ENCODE results near the gene FCF1. TPM values are rescaled to one million over a fixed set of nuclear protein-coding genes. Genes with fewer than 3 reads are reported as not detected.
A peak's percentile ranks its signal among the peaks of the same experiment; 100 is the strongest.

FCF1 gene
- total and polyA plus RNA-seq, 9 donors = 19.8 to 60.8 (median 43.1) TPM

- no peak for DNase-seq
- Histone ChIP-seq H3K27ac (no peak overlapping the region), H3K4me3 (no peak overlapping the region), H3K9me3 (no peaks in the 10 kb centered on the region), H3K27me3 (no peaks in the 10 kb centered on the region), H3K36me3 (no peaks in the 10 kb centered on the region), H3K4me1 (ENCODE audit: insufficient read depth) (peaks cover 4% of the 10 kb centered on the region)
- TF ChIP-seq EP300 (IDR thresholded peaks at IDR 0.05) (no peak), POLR2A (IDR thresholded peaks at IDR 0.05) (no peak), CTCF (IDR thresholded peaks at IDR 0.05) (no peak)
- WGBS, 3 donors = 95 to 97% (median 97%) methylated on average over 4 of the region's 4 CpGs
- intact Hi-C loops (cut with DNase I) = loop anchor here in 1 of 4 donors (5.0 kb wide), 1 partner anchor 36 kb away; no protein-coding TSS in a partner anchor
Observed at GRCh38 chr14:74698465-74698864, 14.5 kb upstream of the FCF1 start.

GRCh38 chr14:74702293-74702692, 10.7 kb upstream of the FCF1 start:
- no peaks in the 10 kb centered on the region for H3K9me3 ChIP-seq
- H3K4me3 ChIP-seq = no peak overlapping the region
- no peak for TF ChIP-seq EP300 (IDR thresholded peaks at IDR 0.05)
- no peak for TF ChIP-seq POLR2A (IDR thresholded peaks at IDR 0.05)
- no peak for TF ChIP-seq CTCF (IDR thresholded peaks at IDR 0.05)
- no peaks in the 10 kb centered on the region for H3K36me3 ChIP-seq
- intact Hi-C loops (cut with DNase I) = loop anchor here in 2 of 4 donors (10.0 kb wide), 2 partner anchors 47 to 87 kb away; partner anchors contain the start of gene LTBP2 (in 1 of the 2)
- no peaks in the 10 kb centered on the region for H3K27me3 ChIP-seq
- H3K4me1 ChIP-seq (ENCODE audit: insufficient read depth) = peaks cover 11% of the 10 kb centered on the region
- 91 to 100% (median 99%) methylated on average over 2 of the region's 2 CpGs for WGBS, 3 donors
- no peak for DNase-seq
- no peak overlapping the region for H3K27ac ChIP-seq

GRCh38 chr14:74703043-74703442, 9.9 kb upstream of the FCF1 start:
- H3K4me1 ChIP-seq (ENCODE audit: insufficient read depth) = peaks cover 11% of the 10 kb centered on the region
- intact Hi-C loops (cut with DNase I) = loop anchor here in 2 of 4 donors (10.0 kb wide), 2 partner anchors 48 to 88 kb away; partner anchors contain the start of gene LTBP2 (in 1 of the 2)
- TF ChIP-seq CTCF (IDR thresholded peaks at IDR 0.05) = no peak
- TF ChIP-seq EP300 (IDR thresholded peaks at IDR 0.05) = no peak
- no peak for TF ChIP-seq POLR2A (IDR thresholded peaks at IDR 0.05)
- no peak overlapping the region for H3K4me3 ChIP-seq
- no peaks in the 10 kb centered on the region for H3K9me3 ChIP-seq
- no peak for DNase-seq
- no peaks in the 10 kb centered on the region for H3K27me3 ChIP-seq
- no peaks in the 10 kb centered on the region for H3K36me3 ChIP-seq
- 90 to 96% (median 95%) methylated on average over 3 of the region's 3 CpGs for WGBS, 3 donors
- no peak overlapping the region for H3K27ac ChIP-seq

GRCh38 chr14:74704656-74705055, 8.3 kb upstream of the FCF1 start:
- peak overlapping the region in 1 of 2 donors; percentile 74 for H3K27ac ChIP-seq
- intact Hi-C loops (cut with DNase I) = loop anchor here in 2 of 4 donors (10.0 kb wide), 2 partner anchors 50 to 90 kb away; partner anchors contain the start of gene LTBP2 (in 1 of the 2)

More at GRCh38 chr14:74704656-74705055, 8.3 kb upstream of the FCF1 start:
- Histone ChIP-seq H3K4me1 (ENCODE audit: insufficient read depth) (peaks cover 10% of the 10 kb centered on the region), H3K27me3 (no peaks in the 10 kb centered on the region), H3K36me3 (no peaks in the 10 kb centered on the region), H3K9me3 (no peaks in the 10 kb centered on the region), H3K4me3 (no peak overlapping the region)
- no peak for DNase-seq
- TF ChIP-seq CTCF (IDR thresholded peaks at IDR 0.05) (no peak), EP300 (IDR thresholded peaks at IDR 0.05) (no peak), POLR2A (IDR thresholded peaks at IDR 0.05) (no peak)
- WGBS, 3 donors = 4 to 7% (median 4%) methylated on average over 2 of the region's 2 CpGs
